B cell (primary cell): ENCODE data around the gene ZPBP2.
"Not testable (repeated sequence)": the region's sequence is repeated elsewhere in the genome, so short reads cannot be mapped to it uniquely, and the experiment has no call there.

Source experiments
- CTCF ChIP-seq: fragments of 200-600 bp; IDR thresholded peaks from one replicate; pipeline ENCODE4 v1.8.0; 2022; ENCODE audit warnings: antibody characterized with exemption, mild to moderate bottlenecking
- EZH2 ChIP-seq: IDR thresholded peaks from 2 replicates; pipeline ENCODE4 v1.6.1; 2012; ENCODE audit warnings: borderline replicate concordance, low read depth, mild to moderate bottlenecking, moderate library complexity, low read length; ENCODE audit not compliant: insufficient read depth, poor library complexity, severe bottlenecking

- not testable (repeated sequence) for TF ChIP-seq CTCF, EZH2
Observed at GRCh38 chr17:39850186-39850585, 17.8 kb upstream of the ZPBP2 start.
